H1 (cell line): ENCODE data around the gene IFNK. TPM values are rescaled to one million over a fixed set of nuclear protein-coding genes. Genes with fewer than 3 reads are reported as not detected.

Experiments
- GTF2F1 ChIP-seq: IDR thresholded peaks from 2 replicates; pipeline ENCODE4 v1.6.1; 2012; ENCODE audit warnings: low read depth, low read length, improper control_type of control experiment, borderline replicate concordance
- POLR2A ChIP-seq, 2 experiments: IDR thresholded peaks; 1 replicate in 1 of 2; 2 replicates in 1 of 2; pipeline ENCODE4 v1.6.1; 2011; ENCODE audit warnings: low read depth in 2 of 2, low read length in 2 of 2, mild to moderate bottlenecking in 2 of 2; ENCODE audit errors: control extremely low read depth in 1 of 2
- SIN3A ChIP-seq, 2 experiments: IDR thresholded peaks in 1 of 2; conservative IDR thresholded peaks in 1 of 2; 2 replicates each; pipeline ENCODE4 v1.6.1; 2011 to 2012; ENCODE audit warnings: low read length in 2 of 2, improper control_type of control experiment in 1 of 2, low read depth in 1 of 2, mild to moderate bottlenecking in 1 of 2
- SP2 ChIP-seq: IDR thresholded peaks from 2 replicates; pipeline ENCODE4 v1.6.1; 2012; ENCODE audit warnings: mild to moderate bottlenecking, low read length, inconsistent platforms
- ZNF274 ChIP-seq: IDR thresholded peaks from 2 replicates; pipeline ENCODE4 v1.7.0; 2012; ENCODE audit warnings: low read length, borderline replicate concordance; ENCODE audit errors: extremely low read depth
- polyA plus RNA-seq, 7 experiments: library from polyadenylated mRNA; depleted of rRNA in 3 of 7; stranded (reverse) in 5 of 7; unstranded in 2 of 7; fragments of >200 nt in 5 of 7; fragments of 200-250 nt in 2 of 7; gene quantifications; 1 replicate in 5 of 7; 2 replicates in 1 of 7; 4 replicates in 1 of 7; pipeline versions ENCODE4 v1.2.1 to v1.2.3, GENCODE V29; 2011 to 2013; ENCODE audit warnings: missing spikeins in 2 of 7, mixed read lengths in 2 of 7
- total RNA-seq: library from RNA; stranded (reverse); fragmentation: NEBNext Ultra II Directional; extraction: Animal tissue kit (Norgen Biotek cat#: 25700); gene quantifications from 2 replicates; pipeline ENCODE4 v1.2.1, GENCODE V29; 2021
- TF ChIP-seq, protein P1 (sequence below): fragments of 300-600 bp; sonication (generic); IDR thresholded peaks from 2 replicates; pipeline ENCODE4 v1.7.1; 2012; ENCODE audit warnings: low read length, moderate library complexity, mild to moderate bottlenecking, inconsistent platforms; ENCODE audit not compliant: insufficient replicate concordance
- TF ChIP-seq, protein P2 (sequence below), 3 experiments: IDR thresholded peaks; 1 replicate in 2 of 3; 2 replicates in 1 of 3; pipeline versions ENCODE4 v1.5.1 to v1.6.1; 2011; ENCODE audit warnings: low read length in 3 of 3, mild to moderate bottlenecking in 3 of 3, inconsistent platforms in 2 of 3, low read depth in 1 of 3, moderate library complexity in 1 of 3; ENCODE audit not compliant: insufficient read depth in 1 of 3; ENCODE audit errors: control extremely low read depth in 1 of 3

The IFNK gene
- total and polyA plus RNA-seq, 2 of the 8 experiments (the other 6 are each of a cell fraction or from before 2014, with no cell fraction given), result not detected

DNA sequence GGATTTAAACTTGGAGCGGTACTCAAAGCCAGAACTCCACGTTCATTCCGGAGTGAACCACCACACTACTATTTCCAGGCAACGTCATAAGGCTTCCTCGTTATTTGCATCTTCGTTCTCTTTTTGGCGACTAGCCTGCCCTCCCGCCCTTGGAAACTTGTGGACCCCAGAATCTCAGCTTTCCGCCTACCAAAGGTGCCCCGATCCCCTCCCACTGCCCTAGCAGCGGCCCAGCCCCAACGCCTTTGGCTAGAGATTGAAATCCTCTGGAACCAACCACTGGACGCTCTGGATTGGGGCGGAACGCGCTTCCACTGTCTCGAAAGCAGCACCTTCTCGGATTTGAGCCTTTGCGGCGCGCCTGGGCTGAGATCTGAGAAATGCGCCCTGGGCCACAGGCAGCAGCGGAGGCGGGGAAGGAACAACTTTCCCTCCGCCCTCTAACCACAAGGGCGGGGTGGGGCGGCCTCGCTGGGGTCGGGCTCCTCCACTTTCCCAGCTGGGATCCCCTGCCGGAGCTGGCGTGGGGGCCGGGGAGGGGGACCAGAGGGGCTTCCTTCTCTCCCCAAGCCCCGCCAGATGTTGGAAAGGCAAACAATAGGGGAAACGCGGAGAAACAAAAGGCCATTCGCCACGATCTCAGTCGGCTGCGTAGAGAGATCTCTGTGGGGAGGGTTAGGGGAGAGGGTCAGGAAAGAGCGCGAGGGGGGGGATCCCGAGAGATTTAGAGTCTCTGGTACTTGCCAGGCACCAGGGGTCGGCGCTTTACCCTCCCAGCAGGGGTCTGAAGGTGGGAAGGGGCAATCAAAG lies 4.2 kb downstream of the IFNK start (continued):
- TF ChIP-seq, protein P1, sequence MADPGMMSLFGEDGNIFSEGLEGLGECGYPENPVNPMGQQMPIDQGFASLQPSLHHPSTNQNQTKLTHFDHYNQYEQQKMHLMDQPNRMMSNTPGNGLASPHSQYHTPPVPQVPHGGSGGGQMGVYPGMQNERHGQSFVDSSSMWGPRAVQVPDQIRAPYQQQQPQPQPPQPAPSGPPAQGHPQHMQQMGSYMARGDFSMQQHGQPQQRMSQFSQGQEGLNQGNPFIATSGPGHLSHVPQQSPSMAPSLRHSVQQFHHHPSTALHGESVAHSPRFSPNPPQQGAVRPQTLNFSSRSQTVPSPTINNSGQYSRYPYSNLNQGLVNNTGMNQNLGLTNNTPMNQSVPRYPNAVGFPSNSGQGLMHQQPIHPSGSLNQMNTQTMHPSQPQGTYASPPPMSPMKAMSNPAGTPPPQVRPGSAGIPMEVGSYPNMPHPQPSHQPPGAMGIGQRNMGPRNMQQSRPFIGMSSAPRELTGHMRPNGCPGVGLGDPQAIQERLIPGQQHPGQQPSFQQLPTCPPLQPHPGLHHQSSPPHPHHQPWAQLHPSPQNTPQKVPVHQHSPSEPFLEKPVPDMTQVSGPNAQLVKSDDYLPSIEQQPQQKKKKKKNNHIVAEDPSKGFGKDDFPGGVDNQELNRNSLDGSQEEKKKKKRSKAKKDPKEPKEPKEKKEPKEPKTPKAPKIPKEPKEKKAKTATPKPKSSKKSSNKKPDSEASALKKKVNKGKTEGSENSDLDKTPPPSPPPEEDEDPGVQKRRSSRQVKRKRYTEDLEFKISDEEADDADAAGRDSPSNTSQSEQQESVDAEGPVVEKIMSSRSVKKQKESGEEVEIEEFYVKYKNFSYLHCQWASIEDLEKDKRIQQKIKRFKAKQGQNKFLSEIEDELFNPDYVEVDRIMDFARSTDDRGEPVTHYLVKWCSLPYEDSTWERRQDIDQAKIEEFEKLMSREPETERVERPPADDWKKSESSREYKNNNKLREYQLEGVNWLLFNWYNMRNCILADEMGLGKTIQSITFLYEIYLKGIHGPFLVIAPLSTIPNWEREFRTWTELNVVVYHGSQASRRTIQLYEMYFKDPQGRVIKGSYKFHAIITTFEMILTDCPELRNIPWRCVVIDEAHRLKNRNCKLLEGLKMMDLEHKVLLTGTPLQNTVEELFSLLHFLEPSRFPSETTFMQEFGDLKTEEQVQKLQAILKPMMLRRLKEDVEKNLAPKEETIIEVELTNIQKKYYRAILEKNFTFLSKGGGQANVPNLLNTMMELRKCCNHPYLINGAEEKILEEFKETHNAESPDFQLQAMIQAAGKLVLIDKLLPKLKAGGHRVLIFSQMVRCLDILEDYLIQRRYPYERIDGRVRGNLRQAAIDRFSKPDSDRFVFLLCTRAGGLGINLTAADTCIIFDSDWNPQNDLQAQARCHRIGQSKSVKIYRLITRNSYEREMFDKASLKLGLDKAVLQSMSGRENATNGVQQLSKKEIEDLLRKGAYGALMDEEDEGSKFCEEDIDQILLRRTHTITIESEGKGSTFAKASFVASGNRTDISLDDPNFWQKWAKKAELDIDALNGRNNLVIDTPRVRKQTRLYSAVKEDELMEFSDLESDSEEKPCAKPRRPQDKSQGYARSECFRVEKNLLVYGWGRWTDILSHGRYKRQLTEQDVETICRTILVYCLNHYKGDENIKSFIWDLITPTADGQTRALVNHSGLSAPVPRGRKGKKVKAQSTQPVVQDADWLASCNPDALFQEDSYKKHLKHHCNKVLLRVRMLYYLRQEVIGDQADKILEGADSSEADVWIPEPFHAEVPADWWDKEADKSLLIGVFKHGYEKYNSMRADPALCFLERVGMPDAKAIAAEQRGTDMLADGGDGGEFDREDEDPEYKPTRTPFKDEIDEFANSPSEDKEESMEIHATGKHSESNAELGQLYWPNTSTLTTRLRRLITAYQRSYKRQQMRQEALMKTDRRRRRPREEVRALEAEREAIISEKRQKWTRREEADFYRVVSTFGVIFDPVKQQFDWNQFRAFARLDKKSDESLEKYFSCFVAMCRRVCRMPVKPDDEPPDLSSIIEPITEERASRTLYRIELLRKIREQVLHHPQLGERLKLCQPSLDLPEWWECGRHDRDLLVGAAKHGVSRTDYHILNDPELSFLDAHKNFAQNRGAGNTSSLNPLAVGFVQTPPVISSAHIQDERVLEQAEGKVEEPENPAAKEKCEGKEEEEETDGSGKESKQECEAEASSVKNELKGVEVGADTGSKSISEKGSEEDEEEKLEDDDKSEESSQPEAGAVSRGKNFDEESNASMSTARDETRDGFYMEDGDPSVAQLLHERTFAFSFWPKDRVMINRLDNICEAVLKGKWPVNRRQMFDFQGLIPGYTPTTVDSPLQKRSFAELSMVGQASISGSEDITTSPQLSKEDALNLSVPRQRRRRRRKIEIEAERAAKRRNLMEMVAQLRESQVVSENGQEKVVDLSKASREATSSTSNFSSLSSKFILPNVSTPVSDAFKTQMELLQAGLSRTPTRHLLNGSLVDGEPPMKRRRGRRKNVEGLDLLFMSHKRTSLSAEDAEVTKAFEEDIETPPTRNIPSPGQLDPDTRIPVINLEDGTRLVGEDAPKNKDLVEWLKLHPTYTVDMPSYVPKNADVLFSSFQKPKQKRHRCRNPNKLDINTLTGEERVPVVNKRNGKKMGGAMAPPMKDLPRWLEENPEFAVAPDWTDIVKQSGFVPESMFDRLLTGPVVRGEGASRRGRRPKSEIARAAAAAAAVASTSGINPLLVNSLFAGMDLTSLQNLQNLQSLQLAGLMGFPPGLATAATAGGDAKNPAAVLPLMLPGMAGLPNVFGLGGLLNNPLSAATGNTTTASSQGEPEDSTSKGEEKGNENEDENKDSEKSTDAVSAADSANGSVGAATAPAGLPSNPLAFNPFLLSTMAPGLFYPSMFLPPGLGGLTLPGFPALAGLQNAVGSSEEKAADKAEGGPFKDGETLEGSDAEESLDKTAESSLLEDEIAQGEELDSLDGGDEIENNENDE, result no peak
- TF ChIP-seq POLR2A (IDR thresholded peaks at IDR 0.05; ENCODE audit: control extremely low read depth in 1 of 2, low read depth in 2 of 2, low read length in 2 of 2), result peak in 1 of 2 experiments; percentile 40; a peak in 1 of 3 replicates
- no peak for TF ChIP-seq GTF2F1
- no peak for TF ChIP-seq SP2
- TF ChIP-seq SIN3A (conservative IDR thresholded peaks at IDR 0.05 in 1 of 2, IDR thresholded peaks at IDR 0.05 in 1 of 2; ENCODE audit: low read depth in 1 of 2, low read length in 2 of 2), result no peak
- no peak for TF ChIP-seq ZNF274
- TF ChIP-seq, protein P2, sequence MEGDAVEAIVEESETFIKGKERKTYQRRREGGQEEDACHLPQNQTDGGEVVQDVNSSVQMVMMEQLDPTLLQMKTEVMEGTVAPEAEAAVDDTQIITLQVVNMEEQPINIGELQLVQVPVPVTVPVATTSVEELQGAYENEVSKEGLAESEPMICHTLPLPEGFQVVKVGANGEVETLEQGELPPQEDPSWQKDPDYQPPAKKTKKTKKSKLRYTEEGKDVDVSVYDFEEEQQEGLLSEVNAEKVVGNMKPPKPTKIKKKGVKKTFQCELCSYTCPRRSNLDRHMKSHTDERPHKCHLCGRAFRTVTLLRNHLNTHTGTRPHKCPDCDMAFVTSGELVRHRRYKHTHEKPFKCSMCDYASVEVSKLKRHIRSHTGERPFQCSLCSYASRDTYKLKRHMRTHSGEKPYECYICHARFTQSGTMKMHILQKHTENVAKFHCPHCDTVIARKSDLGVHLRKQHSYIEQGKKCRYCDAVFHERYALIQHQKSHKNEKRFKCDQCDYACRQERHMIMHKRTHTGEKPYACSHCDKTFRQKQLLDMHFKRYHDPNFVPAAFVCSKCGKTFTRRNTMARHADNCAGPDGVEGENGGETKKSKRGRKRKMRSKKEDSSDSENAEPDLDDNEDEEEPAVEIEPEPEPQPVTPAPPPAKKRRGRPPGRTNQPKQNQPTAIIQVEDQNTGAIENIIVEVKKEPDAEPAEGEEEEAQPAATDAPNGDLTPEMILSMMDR (IDR thresholded peaks at IDR 0.05; ENCODE audit: control extremely low read depth in 1 of 3, insufficient read depth in 1 of 3, low read depth in 1 of 3, low read length in 3 of 3), result no peak
